Stomach (tissue), 4 donors: ENCODE measurements around the gene RTP2.

Experiments
- CTCF ChIP-seq, 7 experiments: fragments of 450-650 bp in 4 of 7; fragments of 200-600 bp in 3 of 7; sonication (generic) in 3 of 7; IDR thresholded peaks; one replicate each; pipeline ENCODE4 v1.5.1; 2016 to 2019; ENCODE audit warnings: antibody characterized with exemption in 7 of 7, control low read depth in 2 of 7, mild to moderate bottlenecking in 1 of 7
- POLR2A ChIP-seq, 4 donors: fragments of 450-650 bp; IDR thresholded peaks; one replicate each; pipeline ENCODE4 v1.6.1; 2016; ENCODE audit warnings: antibody characterized with exemption in 4 of 4, control low read depth in 2 of 4, mild to moderate bottlenecking in 1 of 4, moderate library complexity in 1 of 4
- POLR2AphosphoS5 ChIP-seq, 3 donors: sonication (generic); formaldehyde crosslinking; IDR thresholded peaks; one replicate each; pipeline ENCODE4 v1.6.1; 2016; ENCODE audit warnings: antibody characterized with exemption in 3 of 3

- TF ChIP-seq POLR2A (IDR thresholded peaks at IDR 0.05) (no peak), CTCF (IDR thresholded peaks at IDR 0.05) (no peak), POLR2AphosphoS5 (IDR thresholded peaks at IDR 0.05) (no peak)
Observed at GRCh38 chr3:187673012-187673411, 29.3 kb downstream of the RTP2 start.
